Endothelial cell (in vitro differentiated cells): ENCODE results near the gene SUCLG1. TPM values are rescaled to one million over a fixed set of nuclear protein-coding genes. Genes with fewer than 3 reads are reported as not detected.

Experiments used
- DNase-seq: peaks from one replicate; pipeline ENCODE4 v3.0.0; 2021; ENCODE audit warnings: low spot score
- H3K27ac Mint-ChIP-seq: one replicate; pipeline ENCODE4 v1.8.0; 2021; ENCODE audit warnings: mixed read lengths, inconsistent platforms; ENCODE audit not compliant: unreplicated experiment
- H3K27me3 Mint-ChIP-seq: one replicate; pipeline ENCODE4 v1.8.0; 2021; ENCODE audit warnings: mild to moderate bottlenecking, moderate library complexity, mixed read lengths, inconsistent platforms; ENCODE audit not compliant: unreplicated experiment
- H3K36me3 Mint-ChIP-seq: one replicate; pipeline ENCODE4 v1.8.0; 2021; ENCODE audit warnings: mild to moderate bottlenecking, low read depth, mixed read lengths, inconsistent platforms; ENCODE audit not compliant: unreplicated experiment
- H3K4me1 Mint-ChIP-seq: one replicate; pipeline ENCODE4 v1.8.0; 2021; ENCODE audit warnings: mild to moderate bottlenecking, mixed read lengths, inconsistent platforms; ENCODE audit not compliant: unreplicated experiment
- H3K4me3 Mint-ChIP-seq: one replicate; pipeline ENCODE4 v1.8.0; 2021; ENCODE audit warnings: mild to moderate bottlenecking, mixed read lengths, inconsistent platforms; ENCODE audit not compliant: unreplicated experiment
- H3K9me3 Mint-ChIP-seq: one replicate; pipeline ENCODE4 v1.8.0; 2021; ENCODE audit warnings: mixed read lengths, inconsistent platforms; ENCODE audit not compliant: unreplicated experiment
- CTCF ChIP-seq: fragments of 200-600 bp; sonication (generic); IDR thresholded peaks from one replicate; pipeline ENCODE4 v1.5.0; 2021; ENCODE audit warnings: antibody characterized with exemption; ENCODE audit not compliant: unreplicated experiment
- total RNA-seq: library from RNA; stranded (reverse); fragmentation: NEBNext Ultra II Directional; extraction: Animal tissue kit (Norgen Biotek cat#: 25700); gene quantifications from one replicate; pipeline ENCODE4 v1.2.1, GENCODE V29; 2021; ENCODE audit not compliant: unreplicated experiment

SUCLG1 gene
- total RNA-seq, 1 donor from 2014 or later: 63.2 TPM

- no peak for TF ChIP-seq CTCF
- no peak overlapping the region for H3K4me3 Mint-ChIP-seq
- H3K36me3 Mint-ChIP-seq: peaks cover 45% of the 10 kb centered on the region
- no peak for DNase-seq
- no peaks in the 10 kb centered on the region for H3K9me3 Mint-ChIP-seq
- H3K27me3 Mint-ChIP-seq: no peaks in the 10 kb centered on the region
- no peak overlapping the region for H3K27ac Mint-ChIP-seq
- peaks cover 18% of the 10 kb centered on the region for H3K4me1 Mint-ChIP-seq
These were observed 16.2 kb downstream of the SUCLG1 start for GRCh38 chr2:84442888-84443287.

- Mint-ChIP-seq H3K27me3 (no peaks in the 10 kb centered on the region), H3K9me3 (no peaks in the 10 kb centered on the region), H3K4me3 (no peak overlapping the region), H3K27ac (no peak overlapping the region), H3K36me3 (peaks cover 48% of the 10 kb centered on the region), H3K4me1 (peaks cover 11% of the 10 kb centered on the region)
- TF ChIP-seq CTCF: no peak
- DNase-seq: no peak
These were observed 17.6 kb downstream of the SUCLG1 start for GRCh38 chr2:84441505-84441904.

- DNase-seq: no peak
- Mint-ChIP-seq H3K27ac (no peak overlapping the region), H3K4me1 (peaks cover 6% of the 10 kb centered on the region), H3K36me3 (peaks cover 46% of the 10 kb centered on the region), H3K27me3 (no peaks in the 10 kb centered on the region), H3K4me3 (peak overlapping the region; percentile 81), H3K9me3 (no peaks in the 10 kb centered on the region)
- no peak for TF ChIP-seq CTCF
These were observed 18.0 kb downstream of the SUCLG1 start for GRCh38 chr2:84441036-84441435.

- no peak for TF ChIP-seq CTCF
- Mint-ChIP-seq H3K9me3 (no peaks in the 10 kb centered on the region), H3K27me3 (no peaks in the 10 kb centered on the region), H3K27ac (no peak overlapping the region), H3K36me3 (peaks cover 42% of the 10 kb centered on the region), H3K4me1 (no peaks in the 10 kb centered on the region), H3K4me3 (no peak overlapping the region)
- DNase-seq: no peak
These were observed 23.6 kb downstream of the SUCLG1 start for GRCh38 chr2:84435345-84436025.

GRCh38 chr2:84429328-84429727, 29.8 kb downstream of the SUCLG1 start:
- Mint-ChIP-seq H3K27ac (no peak overlapping the region), H3K4me3 (no peak overlapping the region), H3K27me3 (no peaks in the 10 kb centered on the region), H3K9me3 (no peaks in the 10 kb centered on the region), H3K4me1 (no peaks in the 10 kb centered on the region), H3K36me3 (peaks cover 23% of the 10 kb centered on the region)
- TF ChIP-seq CTCF: no peak
- DNase-seq: no peak
